NCI-H510A treated with DMSO at 0.1 percent for 48 hours (cell line): ENCODE data around the gene PLEKHN1.
A peak's percentile ranks its signal among the peaks of the same experiment; 100 is the strongest.
"Not testable (repeated sequence)": the region's sequence is repeated elsewhere in the genome, so short reads cannot be mapped to it uniquely, and the experiment has no call there.

Source experiments
- DNase-seq: peaks from one replicate; lab custom pipeline; 2025; lab: John Stamatoyannopoulos, UW

The PLEKHN1 gene

GRCh38 chr1:995665-996633 lies 29.7 kb downstream of the PLEKHN1 start:
- no peak for DNase-seq

DNA sequence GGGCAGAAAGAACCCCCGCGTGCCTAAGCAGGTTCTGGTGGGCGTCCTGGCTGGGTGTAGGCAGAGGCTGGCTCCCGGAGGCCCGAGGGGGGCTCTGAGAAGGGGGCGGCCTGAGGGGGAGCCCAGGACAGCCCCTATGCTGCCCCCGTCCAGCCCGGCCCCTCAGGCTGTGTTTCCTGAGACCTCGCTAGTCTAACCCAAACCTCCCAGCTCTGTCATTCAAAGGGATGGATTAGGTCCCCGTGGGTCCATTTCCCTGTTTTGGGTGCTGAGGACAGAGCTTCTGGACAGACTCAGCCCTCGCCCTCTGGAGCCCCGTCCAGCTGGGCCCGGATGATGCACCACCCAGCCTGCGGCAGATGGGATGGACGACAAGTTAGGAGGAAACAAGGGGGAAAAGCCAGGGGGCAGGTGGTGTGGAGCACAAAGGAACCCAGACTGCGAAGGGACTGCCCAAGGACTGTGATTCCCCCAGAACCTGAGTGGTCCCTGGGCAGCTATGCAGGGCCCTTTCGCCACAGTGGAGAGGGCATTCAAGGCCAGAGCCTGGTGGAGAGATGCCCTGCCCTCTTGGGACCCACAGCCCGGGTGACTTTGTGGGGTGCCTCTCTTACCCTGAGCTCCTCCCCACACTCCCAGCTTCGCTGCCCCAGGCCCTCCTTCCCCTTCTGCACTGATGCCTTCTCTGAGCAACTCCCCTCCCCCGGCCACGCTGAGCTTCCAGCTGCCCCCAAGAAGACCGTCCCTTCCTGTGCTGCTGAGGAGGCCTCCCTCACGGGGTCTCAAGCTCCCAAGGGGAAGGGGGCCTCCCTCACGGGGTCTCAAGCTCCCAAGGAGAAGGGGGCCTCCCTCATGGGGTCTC lies 30.8 kb downstream of the PLEKHN1 start:
- no peak for DNase-seq

- no peak for DNase-seq
These were observed 31.4 kb downstream of the PLEKHN1 start for GRCh38 chr1:997713-997992.

DNA sequence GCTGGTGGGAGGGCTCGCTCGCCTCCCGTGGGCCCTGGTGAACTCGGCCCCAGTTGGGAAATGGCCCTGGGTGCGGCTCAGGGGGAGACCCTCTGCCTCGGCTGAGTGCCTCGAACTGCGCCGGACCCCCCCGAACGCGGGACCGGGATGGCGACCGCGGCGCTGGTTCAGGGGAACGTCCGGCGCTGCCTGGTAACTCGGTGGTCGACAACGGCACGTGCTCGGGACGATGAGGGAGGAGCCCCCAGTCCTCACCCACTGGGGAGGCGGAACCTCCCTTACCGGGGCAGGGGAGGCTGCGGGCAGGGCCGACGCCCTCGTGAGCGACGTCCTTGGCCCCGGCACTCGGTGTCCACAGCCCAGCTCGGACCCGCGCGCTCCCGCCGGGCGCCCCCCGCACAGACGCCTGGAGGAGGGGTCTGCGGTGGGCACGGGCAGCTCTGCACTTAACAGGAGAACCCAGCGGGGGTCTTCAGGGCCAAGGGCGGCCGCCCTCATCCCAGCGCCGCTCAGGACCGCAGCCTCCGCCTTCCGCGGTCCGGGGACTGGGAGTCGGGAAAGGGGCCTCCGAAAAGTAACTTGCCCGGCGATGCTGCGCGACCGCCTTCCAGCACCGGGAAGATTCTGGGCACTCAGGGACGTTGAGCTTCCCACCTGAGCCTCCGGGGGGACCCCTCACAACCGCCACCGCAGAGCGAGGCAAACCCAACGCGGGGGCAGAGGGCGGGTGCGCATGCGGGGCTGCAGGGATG lies 31.9 kb downstream of the PLEKHN1 start:
- DNase-seq: no peak

- DNase-seq: no peak
These were observed 32.4 kb downstream of the PLEKHN1 start for GRCh38 chr1:998745-998994.

GRCh38 chr1:998995-999724 lies 32.9 kb downstream of the PLEKHN1 start:
- DNase-seq: peak; percentile 37

DNA sequence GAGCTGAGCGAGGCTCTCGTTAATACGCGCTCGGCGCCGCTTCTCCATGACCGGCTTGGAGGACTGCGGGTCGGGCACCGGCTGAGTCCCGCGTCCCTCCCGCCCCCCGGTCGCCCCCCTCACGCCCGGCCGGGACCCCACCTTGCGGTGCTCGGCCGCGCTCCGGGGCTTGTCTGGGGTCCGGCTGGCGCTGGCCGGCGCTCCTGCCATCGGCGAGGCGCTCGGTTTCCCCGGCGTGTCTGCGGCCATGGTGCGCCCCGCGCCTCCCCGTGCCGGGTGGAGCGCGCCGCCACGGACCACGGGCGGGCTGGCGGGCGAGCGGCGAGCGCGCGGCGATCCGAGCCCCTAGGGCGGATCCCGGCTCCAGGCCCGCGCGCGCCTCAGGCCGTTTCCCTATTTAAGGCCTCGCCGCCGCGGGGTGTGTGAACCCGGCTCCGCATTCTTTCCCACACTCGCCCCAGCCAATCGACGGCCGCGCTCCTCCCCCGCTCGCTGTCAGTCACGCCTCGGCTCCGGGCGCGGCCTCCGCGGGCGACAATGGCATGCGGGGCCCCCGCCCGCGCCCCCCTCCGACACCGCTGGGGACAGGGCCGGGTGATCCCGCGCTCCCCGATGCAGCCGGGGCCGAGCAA lies 33.6 kb downstream of the PLEKHN1 start, which contains the start of gene HES4:
Gene HES4, minus strand, starts transcription at position 373 of the 632 bp plus-strand sequence. Its CDS starts 124 bp downstream, at position 249.
- DNase-seq: peak; percentile 94

DNA sequence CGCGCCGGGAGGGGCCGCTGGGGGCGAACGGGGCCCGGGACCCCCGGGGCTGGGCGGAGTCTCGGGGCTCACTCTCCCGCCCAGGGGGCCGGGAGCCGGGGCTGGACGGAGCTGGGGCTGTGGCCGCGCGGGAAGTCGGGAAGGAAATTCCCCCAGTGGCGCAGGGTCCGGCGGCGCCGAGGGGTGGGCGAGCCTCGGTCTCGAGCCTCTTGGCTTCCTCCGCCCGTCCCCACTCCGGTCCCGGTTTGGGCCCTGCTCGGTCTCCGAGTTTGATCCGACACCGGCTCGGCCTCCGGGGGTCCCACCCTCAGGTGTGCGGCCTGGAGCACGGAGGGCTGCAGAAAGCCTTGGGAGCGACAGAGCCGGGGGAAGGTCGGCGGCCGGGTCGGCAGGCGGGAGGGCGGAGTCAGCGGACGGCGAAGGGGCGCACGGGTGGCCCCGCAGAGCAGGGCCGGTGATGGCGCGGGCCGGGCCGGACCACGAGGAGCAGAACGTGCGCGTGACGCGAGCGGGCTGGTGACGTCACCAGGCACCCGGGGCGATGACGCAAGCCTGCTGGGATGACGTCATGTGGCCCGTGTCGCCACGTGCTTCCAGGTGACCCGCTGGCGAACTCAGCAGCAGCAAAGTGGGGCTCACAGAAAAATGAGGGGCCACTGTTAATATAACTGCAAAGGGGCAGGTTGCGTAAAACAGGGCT lies 34.2 kb downstream of the PLEKHN1 start:
- DNase-seq: peak; percentile 86

DNA sequence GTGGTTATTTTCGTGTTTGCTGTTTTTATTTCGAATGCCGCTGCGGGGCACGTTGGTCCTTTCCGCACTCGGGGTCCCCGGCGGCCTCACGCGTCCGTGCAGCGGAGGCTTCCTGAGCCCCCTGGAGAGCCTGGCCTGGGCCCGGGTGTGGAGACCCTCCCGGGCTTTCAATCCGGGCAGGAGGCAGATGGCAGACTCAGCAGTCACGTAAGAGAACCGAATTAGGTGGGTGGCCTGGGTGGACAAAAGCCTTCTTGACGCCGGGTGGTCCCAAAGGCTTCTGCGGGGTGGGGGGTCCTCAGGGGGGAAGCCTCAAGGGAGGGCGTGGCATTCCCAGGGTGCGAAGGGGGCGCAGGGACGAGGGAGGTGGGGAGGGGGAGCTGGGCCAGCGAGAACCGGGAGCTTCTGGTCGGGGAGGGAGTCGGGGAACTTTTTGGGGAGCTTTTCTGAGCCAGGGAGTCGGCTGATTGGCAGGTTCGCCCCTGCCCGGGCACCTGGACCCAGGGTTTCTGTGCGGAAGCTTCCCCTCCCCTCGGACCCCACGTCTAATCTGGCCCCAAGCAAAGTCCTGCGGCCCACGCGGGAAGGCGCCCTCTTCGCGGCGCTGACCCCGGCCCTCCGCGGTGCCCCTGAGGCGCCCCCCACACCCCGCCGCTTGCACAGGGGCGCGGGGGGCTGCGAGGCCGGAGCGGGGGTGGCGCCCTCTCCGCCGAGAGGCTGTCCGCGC lies 34.9 kb downstream of the PLEKHN1 start:
- no peak for DNase-seq

DNA sequence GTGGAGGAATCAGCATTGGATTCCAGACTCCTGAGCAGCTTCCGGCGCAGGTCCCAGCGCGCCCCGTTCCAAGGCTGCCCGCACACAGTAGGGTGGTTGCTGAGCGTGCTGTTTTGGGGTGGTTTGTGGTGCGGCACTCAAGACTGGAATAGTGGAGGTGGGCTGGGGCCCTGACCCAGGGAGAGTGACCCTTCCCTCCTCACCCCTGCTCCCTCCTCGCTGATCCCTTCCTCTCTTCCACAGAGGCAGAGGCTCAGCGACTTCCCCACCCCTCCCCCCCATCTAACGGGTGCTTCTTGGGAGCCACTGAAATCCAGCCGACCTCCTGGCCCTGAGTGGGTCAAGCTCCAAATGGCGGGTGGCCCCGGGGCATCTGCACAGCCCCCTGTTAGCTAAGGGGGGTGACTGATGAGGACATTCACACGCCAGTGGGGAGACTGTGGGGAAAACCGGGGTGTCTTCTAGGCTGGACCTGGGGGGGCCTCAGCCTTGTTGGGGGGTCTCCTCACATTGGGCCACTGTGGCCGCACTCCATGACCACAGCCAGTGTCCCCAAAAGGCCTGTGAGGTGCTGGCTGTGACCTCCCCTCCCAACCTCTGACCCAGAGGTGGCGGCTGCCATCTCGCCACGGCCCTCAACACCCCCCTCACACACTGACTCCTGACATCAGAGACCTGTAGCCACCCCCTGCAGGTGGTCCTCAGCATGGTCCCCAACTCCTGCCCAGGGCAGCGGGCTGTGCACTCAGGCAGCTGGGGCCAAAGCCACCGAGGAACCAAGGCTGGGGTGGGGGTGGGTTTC lies 37.5 kb downstream of the PLEKHN1 start:
- DNase-seq: no peak

GRCh38 chr1:1004420-1004779 lies 38.1 kb downstream of the PLEKHN1 start:
- DNase-seq: no peak

DNA sequence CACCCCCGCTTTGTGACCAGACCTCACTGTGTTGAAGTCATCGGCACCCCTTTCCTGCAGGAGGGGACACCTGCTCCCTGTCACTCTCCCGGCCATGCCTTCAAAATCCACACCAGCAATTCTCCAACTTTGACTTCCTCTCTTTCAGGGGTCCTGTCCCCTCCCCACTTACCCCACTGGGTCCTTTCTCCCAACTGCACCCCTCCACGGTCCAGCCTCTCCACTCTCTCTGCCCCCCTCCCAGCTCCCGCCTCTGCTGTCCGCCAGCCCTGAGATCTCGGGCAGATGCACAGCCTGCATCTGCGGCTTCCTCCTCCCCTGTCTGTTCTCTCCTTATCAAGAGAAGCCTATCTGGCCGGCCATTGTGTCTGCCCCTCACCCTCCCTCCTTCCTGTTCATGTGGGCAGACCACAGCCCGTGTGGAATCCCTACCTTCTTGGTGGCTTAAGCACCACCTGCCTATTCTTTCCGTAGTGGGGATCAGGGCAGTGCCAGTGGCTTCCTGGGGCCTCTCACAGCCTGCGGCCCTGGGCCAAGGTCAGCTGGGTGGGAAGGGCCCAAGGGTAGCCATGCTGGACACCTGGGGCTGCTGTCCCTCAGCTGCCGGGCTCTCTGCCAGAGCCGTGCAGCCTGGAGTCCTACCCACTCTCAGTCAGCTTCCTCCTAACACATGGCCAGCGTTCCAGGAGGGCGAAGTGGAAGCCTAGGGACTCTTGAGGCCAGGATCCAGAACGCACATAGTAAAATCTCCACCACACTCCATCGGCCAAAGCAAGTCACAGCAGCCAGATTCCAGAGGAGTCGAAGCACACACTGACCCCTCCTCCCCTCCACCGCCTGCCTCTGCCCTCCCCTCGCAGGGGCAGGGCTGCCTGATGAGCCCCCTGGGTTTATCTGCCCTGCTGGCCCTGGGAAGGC lies 38.8 kb downstream of the PLEKHN1 start:
- DNase-seq: no peak

GRCh38 chr1:1005774-1006304 lies 39.6 kb downstream of the PLEKHN1 start:
- no peak for DNase-seq

GRCh38 chr1:1006305-1007159 lies 40.2 kb downstream of the PLEKHN1 start:
- DNase-seq: no peak

DNA sequence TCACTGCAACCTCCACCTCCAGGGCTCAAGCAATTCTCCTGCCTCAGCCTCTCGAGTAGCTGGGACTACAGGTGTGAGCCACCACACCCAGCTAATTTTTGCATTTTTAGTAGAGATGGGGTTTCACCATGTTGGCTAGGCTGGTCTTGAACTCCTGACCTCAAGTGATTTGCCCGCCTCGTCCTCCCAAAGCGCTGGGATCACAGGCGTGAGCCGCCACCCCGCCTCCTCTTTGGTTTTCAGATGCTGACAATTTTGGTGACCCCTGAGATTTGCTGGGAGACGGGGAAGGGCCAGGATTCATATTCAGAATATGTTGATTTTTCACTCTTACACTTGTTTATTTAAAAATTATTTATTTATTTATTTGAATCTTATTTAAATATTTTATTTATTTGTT lies 43.8 kb downstream of the PLEKHN1 start:
- DNase-seq: not testable (repeated sequence)

DNA sequence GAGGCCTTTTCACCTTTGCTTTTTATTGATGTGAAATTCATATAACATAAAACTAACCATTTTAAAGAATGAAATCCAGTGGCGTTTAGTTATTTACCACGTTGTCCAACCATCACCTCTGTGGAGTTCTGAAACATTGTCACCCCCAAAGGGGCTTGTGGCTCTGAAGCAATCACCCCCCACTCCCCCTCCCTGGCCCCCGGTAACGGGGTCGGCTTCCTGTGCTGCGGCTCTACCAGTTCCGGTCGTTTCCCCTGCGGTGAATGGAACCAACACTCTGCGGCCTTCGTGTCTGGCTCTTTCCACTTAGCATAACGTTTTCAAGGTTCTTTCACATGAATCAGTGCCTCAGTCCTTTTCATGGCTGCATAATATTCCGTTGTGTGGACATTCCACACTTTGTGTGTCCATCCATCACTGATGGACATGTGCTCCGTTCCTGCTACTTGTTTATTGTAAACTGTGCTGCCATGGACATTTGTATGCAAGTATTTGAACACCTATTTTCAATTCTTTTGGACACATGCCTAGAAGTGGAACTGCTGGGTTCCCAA lies 45.2 kb downstream of the PLEKHN1 start:
- DNase-seq: no peak

DNA sequence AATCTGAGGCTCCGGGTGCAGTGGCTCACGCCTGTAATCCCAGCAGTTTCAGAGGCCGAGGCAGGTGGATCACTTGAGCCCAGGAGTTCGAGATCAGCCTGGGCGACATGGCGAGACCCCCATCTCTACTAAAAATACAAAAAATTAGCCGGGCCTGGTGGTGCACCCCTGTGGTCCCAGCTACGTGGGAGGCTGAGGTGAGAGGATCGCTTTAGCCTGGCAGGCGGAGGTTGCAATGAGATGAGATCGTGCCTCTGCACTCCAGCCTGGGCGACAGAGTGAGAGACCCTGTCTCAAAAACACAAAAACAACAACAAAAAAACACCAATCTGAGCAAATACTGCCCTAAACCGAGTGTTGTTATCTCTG lies 46.4 kb downstream of the PLEKHN1 start:
- not testable (repeated sequence) for DNase-seq
